HG02885 (cell line): ENCODE data around the gene TSHZ2.
"Not testable (repeated sequence)": the region's sequence is repeated elsewhere in the genome, so short reads cannot be mapped to it uniquely, and the experiment has no call there.

Source experiments
- ATAC-seq: cut with Tn5 transposase; IDR thresholded peaks from one replicate; pipeline ENCODE4 v1.9.1; 2021; ENCODE audit warnings: mild to moderate bottlenecking; ENCODE audit not compliant: unreplicated experiment, poor library complexity

TSHZ2 gene

DNA sequence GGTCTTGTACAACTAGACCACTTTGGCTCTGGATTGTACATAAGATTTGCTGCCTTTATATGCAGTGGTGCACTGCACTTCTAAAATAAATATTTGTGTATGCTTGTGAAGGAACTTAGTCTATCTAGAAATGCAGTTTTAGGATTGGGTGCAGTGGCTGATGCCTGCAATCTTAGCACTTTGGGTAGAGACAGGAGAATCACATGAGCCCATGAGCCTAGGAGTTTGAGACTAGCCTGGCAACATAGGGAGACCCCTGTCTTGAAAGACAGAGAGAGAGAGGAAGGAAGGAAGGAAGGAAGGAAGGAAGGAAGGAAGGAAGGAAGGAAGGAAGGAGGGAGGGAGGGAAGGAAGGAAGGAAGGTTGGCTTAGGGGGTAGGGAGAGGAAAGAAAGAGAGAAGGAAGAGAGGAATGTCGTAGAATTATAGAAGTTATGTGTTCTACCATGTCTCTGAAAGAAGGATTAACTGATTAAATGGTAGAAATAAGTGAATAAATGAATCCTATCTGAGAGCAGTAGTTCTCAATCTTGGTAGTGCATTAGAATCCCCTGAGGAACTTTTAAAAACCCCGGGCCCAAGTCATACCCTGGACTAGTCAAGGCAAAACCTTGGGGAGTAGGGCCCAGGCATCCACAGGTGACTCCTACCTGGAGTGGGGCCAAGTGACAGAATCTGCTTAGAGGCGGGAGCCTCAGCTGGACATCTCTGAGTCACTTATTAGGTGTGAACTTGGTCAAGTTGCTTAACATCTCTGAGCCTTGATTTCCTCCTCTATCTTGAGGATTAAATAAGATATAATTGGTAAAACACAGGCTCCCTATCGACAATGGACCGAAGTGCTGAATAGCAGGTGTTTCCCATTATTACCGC, 491.2 kb downstream of the TSHZ2 start:
- no peak for ATAC-seq

DNA sequence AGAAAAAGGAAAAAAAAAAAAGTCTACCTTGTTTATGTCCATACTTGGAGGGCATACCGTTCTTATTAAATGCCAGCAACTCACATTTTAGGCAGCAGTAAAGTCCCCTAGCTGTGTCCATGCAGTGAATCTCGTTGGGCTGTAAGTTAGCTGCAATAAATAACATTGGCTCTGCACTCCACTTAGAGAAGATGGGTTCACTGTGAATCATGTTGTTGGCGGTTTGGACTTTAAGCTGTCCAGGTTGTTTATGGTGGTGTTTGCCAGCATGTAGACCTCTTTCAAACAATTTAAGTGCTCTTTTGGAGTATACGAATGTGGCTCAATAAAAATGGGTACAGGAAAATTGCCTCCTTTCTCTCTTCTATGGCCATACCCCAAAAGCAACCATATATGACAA, 494.1 kb downstream of the TSHZ2 start:
- ATAC-seq, result no peak

DNA sequence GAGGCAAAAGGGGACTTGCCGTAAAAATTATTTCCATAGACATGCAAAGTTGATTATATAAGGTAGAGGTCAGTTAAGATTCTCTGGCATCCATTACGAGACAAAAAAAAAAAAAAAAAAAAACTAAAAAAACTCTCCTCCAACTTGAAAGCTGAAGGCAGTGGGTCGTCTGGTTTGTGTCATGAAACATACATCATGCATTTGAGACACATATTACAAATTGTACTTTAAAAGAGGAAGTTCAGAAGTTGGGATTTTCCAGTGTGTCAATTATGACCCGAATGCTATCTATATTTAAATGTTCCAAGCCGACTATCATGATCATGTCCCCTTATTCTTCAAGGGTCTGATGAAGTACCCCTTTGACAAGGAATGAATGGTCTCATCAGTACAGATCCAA, 496.4 kb downstream of the TSHZ2 start:
- ATAC-seq, result no peak

DNA sequence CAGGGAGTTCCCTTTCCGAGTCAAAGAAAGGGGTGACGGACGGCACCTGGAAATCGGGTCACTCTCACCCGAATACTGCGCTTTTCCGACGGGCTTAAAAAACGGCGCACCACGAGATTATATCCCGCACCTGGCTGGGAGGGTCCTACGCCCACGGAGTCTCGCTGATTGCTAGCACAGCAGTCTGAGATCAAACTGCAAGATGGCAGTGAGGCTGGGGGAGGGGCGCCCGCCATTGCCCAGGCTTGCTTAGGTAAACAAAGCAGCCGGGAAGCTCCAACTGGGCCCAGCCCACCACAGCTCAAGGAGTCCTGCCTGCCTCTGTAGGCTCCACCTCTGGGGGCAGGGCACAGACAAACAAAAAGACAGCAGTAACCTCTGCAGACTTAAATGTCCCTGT, 500.7 kb downstream of the TSHZ2 start:
- not testable (repeated sequence) for ATAC-seq

DNA sequence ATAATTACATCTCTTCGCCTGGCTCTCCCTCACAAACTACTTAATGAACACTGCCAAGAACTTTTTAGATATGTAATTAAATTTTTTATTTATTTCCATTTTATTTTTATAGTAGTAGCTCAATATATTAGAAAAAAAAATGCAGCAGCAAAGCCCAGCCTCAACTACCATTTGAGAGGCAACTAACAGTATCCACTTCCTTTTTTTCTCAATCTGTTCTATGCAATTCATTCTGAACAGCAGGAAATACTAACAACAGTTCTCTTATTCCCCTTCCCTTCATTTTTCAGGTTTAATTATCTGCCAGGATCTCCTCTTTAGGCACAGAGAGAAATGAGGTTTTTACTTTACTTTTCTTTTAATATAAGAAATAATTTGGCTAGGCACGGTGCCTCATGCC, 508.8 kb downstream of the TSHZ2 start:
- ATAC-seq, result no peak

DNA sequence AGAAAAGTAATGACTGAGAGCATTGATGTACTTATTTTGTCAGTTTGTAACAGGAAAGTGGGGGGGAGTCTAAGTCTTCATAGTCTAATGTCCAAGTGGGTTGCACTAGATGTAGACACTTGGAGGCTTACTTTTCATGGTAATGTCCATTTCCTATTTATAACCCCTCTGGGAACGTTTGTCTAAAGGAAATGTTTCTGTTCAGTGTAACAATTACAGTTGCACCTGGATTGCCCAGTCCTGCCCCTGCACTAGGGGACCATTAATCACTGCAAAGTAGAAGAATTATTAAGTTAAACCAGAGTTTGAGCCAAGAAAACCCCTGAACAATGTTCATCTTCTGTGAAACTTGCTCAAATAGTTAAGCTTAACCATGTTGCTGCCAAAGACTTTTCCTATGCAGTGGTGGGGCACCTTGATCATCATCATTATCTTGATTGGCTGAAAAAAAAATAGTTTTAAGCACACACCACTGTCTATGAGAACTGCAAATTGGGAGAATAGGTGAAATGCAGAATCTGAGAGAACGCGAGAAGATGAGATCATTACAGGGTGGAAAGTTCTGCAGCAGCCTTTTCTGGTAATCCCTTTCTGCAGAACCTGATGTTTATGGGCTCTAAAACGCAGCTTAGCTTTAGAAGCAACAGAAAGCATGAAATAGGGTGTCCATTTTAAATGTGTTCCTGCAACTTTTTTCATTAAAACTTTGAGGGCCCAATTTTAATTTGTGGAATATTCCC, 515.5 kb downstream of the TSHZ2 start:
- no peak for ATAC-seq

DNA sequence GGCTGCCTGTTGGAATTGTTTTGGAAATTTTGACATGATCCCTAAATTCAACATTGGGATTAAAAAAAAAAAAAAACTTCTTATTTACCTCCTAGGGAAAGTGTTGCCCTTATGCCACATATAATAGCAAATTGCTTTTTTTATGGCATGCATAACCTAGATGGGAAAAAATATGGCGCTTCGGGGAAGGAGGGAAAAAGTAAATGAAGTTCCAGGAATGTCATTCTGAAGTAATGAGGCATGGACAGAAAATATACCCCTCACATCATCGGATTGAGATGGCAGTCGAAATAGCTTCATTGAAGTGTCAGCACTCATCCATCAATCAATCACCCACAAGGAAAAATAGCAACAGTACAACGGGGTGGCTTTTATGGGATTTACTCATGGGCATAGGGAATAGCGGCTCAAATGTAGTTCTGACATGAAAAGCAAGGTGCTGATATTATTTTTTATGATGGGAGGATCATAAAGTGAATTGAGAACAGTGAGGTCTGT, 516.7 kb downstream of the TSHZ2 start:
- ATAC-seq, result no peak

DNA sequence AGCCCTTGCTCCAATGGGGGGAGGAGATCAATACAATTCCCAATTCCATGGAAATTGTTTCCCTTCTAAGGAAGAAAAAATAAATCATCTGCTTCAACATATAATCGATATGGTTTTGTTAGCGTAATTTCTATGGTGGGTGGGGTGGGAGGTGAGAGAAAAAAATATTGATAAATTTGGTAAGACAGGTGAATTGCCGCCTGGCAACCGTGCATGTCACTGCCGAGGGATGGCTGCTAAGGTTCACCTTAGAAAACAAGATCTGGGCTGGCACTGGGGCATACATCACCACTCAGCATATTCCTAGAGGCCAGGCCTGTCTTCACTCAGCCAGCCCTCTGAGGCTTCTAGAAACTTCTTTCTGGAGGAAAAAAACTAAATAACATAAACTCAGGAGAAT, 517.4 kb downstream of the TSHZ2 start:
- no peak for ATAC-seq

DNA sequence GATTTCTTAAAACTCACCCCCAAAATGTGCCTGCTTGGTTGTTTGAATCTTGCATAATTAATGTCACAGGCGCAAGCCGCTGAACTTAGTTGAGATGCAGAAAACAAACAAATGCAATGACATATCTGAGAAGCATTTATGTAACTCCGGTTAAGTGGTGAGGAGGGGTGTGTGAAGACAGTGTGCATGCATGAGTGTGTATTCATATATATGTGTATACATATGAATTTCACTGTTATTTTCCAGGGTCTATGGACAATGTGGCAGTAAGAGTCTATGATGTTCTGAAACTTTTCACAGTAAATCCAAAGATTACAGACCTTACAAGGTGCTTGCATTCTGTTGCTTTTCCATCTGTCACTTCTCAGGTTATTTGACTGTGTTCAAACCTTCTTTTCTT, 518.5 kb downstream of the TSHZ2 start:
- no peak for ATAC-seq

DNA sequence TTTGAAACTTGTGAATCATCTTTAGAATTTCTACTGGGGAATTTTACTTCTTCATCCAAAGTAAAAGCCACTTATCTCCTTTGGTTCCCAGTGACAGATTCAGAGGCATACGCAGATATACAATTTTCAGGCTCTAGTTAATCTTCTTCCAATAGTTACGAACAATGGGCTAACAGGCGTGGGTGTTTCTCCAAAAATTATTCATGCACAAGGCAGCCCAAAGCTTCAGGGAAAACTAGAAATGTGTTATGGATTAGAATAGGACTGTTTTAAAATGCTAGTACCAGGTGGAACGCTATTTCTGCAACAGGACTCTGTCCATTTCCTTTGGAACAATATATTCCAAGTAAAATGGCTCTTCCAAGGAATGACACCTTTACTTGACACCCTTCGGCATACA, 519.3 kb downstream of the TSHZ2 start:
- no peak for ATAC-seq

DNA sequence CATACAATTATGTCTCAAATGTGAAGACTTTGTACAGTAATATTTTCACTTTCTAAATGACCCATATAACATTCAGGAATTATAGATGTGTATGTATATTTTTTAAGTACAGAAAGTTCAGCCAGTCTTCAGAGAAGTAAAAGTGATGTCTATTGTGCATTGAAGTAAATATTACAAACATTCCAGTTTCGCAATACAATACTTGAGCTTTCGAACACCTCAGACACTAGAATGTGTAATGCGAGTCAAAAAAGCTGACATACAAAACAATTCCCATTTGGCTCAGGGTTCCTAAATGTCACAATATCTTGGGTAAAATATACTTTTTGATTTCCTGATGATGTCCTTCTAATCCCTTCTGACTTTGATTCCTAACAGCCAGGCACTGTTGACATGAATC, 520.1 kb downstream of the TSHZ2 start:
- ATAC-seq, result no peak

DNA sequence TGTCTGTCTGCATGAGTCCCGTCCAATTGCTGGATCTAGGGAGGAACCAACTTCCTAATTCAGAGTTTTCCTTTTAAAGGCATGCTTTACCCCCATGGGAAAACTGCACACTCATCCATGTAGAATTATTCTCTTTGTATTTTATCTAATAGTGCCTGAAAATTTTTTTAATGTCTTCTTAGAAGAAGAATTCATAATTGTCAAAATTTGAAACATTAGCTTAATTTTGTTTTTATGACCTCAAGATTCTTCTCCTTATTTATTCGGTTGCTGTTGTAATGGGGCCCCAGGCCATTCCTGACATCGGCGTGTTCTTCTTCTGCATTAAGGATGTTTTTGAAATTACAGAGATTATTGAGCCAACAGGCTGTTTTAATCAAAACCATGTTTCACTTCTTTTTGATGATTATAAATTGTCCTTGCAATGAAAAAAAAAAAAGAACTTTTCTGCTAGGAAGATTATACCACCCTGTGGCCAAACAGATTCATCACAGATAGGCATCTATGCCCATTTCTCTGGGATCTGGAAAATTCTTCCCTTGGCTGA, 521.2 kb downstream of the TSHZ2 start:
- no peak for ATAC-seq

DNA sequence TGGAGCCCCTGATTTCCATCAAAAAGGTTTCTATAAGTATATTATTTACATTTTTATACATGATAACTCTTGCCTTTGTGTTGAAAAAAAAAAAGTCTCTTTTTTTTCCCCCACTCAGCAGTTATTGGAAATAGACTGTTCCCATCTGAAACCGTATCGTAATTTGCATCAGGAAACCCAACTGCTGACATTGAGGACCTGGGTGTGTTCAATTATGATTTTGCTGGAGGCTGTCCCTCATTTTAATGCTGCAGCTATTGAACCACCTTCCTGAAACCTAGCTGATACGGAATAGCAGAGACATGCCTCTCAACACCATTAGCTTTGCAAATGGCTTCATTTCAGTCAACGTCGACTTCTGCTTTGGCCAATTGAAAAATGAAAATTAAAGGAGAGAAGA, 522.6 kb downstream of the TSHZ2 start:
- no peak for ATAC-seq

DNA sequence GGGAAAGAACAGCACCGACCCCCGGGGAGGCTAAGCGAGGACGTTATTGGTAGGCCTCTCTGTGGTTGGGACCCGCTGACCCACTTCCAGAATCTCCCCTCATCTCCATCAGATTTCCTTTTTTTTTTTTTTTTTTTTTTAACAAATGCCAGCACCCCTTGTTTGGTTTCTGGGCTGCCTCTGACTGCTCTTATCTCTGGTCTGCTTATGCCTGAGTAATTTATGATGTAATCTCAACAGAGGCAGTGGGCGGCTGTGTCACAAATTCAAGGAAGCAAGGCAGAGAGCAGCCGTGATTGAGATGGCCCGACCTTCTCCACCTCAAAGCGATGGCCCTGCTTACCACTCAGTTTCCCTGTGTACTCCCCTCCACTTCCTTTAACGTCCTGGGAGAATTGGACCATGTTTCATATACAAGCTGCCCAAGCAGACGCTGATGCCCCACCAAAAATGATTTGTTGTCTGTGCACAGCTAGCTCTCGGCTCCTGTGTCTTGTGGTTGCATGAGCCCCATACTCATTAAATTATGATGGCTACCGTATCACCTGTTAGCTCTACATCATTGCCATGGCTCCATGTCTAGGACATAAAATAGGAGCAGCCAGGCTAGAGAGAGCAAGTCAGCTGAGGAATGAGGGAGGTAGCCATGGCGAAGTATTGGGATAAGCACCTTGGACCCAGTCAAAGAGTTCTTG, 523.4 kb downstream of the TSHZ2 start:
- no peak for ATAC-seq

DNA sequence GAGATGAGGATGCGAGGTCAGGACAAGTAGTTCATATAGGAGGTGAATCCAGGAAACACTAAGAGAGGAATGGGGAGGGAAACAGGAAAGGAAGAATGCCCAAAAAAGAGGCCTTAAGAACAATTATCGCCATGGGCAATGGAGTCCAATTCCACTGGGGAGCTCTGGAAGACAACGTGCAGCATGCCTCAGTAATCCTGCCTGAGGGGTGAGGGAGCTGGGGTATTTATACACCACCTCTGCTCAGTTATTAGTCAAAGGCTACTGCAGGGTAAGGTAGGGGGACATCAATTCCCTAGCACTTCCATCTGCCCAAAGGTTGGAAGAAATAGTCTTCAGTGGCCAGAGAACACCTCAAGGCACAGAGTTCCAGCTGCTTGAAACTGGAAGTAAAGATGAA, 525.1 kb downstream of the TSHZ2 start:
- ATAC-seq, result no peak

DNA sequence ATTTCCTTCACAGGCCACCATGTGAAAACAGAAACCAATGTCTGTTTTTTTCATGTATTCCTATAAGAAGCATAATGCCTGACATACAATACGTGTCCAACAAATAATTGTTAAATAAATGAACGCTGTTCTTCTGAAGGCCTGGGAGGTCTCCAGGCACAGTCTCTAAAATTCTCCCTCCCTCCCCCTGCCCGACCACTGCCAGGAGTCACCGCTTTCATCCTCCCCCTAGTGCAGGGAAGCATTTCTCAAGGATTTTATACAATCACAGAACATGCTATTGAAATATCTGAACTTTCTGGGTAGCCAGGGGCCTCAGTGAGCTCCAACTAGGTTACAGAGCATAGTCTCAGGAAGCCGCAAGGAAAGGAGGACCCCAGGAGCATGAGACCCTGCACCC, 526.2 kb downstream of the TSHZ2 start:
- no peak for ATAC-seq

DNA sequence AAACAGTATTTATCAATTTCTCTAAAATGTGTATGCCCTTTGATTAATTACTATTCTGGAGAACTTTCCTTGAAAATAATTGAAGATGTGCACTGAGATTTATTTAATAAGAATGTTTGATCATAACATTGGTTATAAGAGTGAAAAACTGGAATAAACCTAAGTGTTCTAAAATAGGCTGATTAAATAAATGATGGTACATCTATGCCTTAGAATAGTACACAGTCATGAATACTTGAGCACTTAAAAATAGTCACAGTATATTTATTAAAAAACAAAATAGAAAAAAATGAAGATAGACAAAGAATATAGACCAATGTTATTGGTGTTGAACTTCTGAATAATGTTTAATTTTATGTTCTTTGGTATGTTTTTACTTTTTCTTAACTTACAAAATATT, 528.5 kb downstream of the TSHZ2 start:
- no peak for ATAC-seq

DNA sequence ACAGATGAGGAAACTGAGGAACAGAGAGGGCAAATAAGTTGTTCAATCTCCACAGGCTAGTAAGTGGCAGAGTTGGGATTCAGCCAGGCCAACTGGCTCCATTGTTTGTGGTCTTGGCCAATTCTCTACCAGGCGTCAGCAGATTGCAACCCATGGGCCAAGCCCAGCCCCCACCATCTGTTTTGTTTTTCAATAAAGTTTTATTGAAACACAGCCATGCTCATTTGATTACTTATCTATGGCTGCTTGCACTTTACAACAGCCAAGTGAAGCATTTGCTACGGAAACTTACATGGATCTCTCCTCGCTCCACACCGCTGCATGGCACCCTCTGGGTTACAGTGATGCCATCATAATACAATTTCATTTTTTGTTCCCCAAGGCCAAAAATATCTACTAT, 530.7 kb downstream of the TSHZ2 start:
- ATAC-seq, result no peak

DNA sequence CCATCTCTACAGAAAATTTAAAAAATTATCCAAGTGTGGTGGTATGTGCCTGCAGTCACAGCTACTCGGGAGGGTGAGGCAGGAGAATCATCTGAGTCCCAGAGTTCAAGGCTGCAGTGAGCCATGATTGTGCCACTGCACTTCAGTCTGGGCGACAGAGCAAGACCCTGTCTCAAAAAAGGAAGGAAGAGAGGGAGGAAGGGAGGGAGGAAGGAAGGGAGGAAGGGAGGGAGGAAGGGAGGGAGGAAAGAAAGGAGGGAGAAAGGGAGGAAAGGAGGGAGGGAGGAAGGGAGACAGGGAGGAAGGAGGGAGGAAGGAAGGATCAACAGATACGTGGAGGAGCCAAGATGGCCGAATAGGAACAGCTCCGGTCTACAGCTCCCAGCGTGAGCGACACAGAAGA, 531.4 kb downstream of the TSHZ2 start:
- no peak for ATAC-seq

DNA sequence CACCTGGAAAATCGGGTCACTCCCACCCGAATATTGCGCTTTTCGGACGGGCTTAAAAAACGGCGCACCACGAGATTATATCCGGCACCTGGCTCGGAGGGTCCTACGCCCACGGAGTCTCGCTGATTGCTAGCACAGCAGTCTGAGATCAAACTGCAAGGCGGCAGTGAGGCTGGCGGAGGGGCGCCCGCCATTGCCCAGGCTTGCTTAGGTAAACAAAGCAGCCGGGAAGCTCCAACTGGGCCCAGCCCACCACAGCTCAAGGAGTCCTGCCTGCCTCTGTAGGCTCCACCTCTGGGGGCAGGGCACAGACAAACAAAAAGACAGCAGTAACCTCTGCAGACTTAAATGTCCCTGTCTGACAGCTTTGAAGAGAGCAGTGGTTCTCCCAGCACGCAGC, 531.9 kb downstream of the TSHZ2 start:
- not testable (repeated sequence) for ATAC-seq

DNA sequence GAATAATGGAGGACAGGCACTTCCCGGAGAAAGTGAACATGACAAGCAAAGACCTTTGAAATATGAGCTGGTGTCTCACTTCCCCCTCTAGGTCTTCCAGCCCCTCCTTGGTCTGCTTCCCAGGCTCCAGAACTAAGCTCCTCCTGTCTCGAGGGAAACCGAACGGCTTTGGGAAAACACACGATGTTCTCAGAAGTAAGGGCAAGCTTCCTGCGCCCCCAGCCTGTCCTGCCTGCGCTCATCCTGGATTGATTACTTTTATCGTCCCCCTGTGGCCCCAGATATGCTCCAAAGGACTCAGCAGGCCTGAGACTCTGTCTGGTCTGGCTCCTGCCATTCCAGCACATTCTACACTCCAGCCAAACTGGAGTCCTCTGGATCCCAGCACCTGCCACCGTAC, 538.1 kb downstream of the TSHZ2 start:
- ATAC-seq, result no peak
